ENCODE data around the gene PNMA6E. TPM values are rescaled to one million over a fixed set of nuclear protein-coding genes. Genes with fewer than 3 reads are reported as not detected.

PNMA6E gene
- total and polyA plus RNA-seq, 9 of the 15 experiments (the other 6 are each of a cell fraction or from before 2014, with no cell fraction given) = 0.03 TPM; not detected in 8

GRCh38 chrX:153400146-153401132, 711 bp downstream of the PNMA6E start (continued):
- TF ChIP-seq MXI1 (IDR thresholded peaks at IDR 0.05; ENCODE audit: low read depth, low read length) = no peak
- no peak for TF ChIP-seq MTA1 (IDR thresholded peaks at IDR 0.05; ENCODE audit: borderline replicate concordance)
- no peak for TF ChIP-seq KLF13 (tag; IDR thresholded peaks at IDR 0.05; ENCODE audit: borderline replicate concordance, low read depth)
- TF ChIP-seq MTA3 (IDR thresholded peaks at IDR 0.05; ENCODE audit: borderline replicate concordance) = peak; percentile 44; the same call in 1 of the 2 replicates
- TF ChIP-seq E2F1 (CRISPR knock-in tag; IDR thresholded peaks at IDR 0.05) = no peak
- TF ChIP-seq BRD9 (IDR thresholded peaks at IDR 0.05; ENCODE audit: low read depth, partially characterized antibody) = no peak
- no peak for TF ChIP-seq ZNF232 (CRISPR knock-in tag; IDR thresholded peaks at IDR 0.05)
- TF ChIP-seq ZNF778 (CRISPR knock-in tag; IDR thresholded peaks at IDR 0.05) = no peak
- TF ChIP-seq HNRNPH1 (optimal IDR thresholded peaks at IDR 0.05; ENCODE audit: low read depth, low read length) = no peak
- TF ChIP-seq U2AF1 (optimal IDR thresholded peaks at IDR 0.05; ENCODE audit: low read depth, low read length) = no peak
- TF ChIP-seq CHAMP1 (IDR thresholded peaks at IDR 0.05) = 0 out of 2 replicates have a peak, but pooled peaks have one; percentile 19
- 0 out of 2 replicates have a peak, but pooled peaks have one; percentile 30 for TF ChIP-seq SMAD4 (CRISPR knock-in tag; conservative IDR thresholded peaks at IDR 0.05)
- no peak for TF ChIP-seq OTX1 (CRISPR knock-in tag; IDR thresholded peaks at IDR 0.05)
- TF ChIP-seq NR1H2 (CRISPR knock-in tag; IDR thresholded peaks at IDR 0.05) = no peak
- no peak for TF ChIP-seq C11orf30 (IDR thresholded peaks at IDR 0.05; ENCODE audit: low read depth)
- TF ChIP-seq, protein P1, sequence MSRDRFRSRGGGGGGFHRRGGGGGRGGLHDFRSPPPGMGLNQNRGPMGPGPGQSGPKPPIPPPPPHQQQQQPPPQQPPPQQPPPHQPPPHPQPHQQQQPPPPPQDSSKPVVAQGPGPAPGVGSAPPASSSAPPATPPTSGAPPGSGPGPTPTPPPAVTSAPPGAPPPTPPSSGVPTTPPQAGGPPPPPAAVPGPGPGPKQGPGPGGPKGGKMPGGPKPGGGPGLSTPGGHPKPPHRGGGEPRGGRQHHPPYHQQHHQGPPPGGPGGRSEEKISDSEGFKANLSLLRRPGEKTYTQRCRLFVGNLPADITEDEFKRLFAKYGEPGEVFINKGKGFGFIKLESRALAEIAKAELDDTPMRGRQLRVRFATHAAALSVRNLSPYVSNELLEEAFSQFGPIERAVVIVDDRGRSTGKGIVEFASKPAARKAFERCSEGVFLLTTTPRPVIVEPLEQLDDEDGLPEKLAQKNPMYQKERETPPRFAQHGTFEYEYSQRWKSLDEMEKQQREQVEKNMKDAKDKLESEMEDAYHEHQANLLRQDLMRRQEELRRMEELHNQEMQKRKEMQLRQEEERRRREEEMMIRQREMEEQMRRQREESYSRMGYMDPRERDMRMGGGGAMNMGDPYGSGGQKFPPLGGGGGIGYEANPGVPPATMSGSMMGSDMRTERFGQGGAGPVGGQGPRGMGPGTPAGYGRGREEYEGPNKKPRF (IDR thresholded peaks at IDR 0.05; ENCODE audit: low read depth, low read length) = no peak
- TF ChIP-seq TFAM (CRISPR knock-in tag; conservative IDR thresholded peaks at IDR 0.05) = no peak
- TF ChIP-seq NCOA2 (IDR thresholded peaks at IDR 0.05; ENCODE audit: partially characterized antibody in 2 of 2) = no peak
- TF ChIP-seq ATF7 (IDR thresholded peaks at IDR 0.05) = no peak
- no peak for TF ChIP-seq ZBTB17 (CRISPR knock-in tag; IDR thresholded peaks at IDR 0.05)

Measured in K562 (cell line).